Nephron progenitor cell (in vitro differentiated cells): Measurements from ENCODE around the gene CPZ.

Experiments used
- DNase-seq: peaks from one replicate; pipeline ENCODE4 v3.0.0; 2021
- H3K27ac Mint-ChIP-seq: 2 replicates; pipeline ENCODE4 v1.8.0; 2021; ENCODE audit warnings: mild to moderate bottlenecking, moderate library complexity, mixed read lengths
- H3K27me3 Mint-ChIP-seq: 2 replicates; pipeline ENCODE4 v1.8.0; 2021; ENCODE audit warnings: mild to moderate bottlenecking, low read depth, mixed read lengths; ENCODE audit not compliant: poor library complexity
- H3K36me3 Mint-ChIP-seq: 2 replicates; pipeline ENCODE4 v1.8.0; 2021; ENCODE audit warnings: low read depth, mixed read lengths
- H3K4me1 Mint-ChIP-seq: 2 replicates; pipeline ENCODE4 v1.8.0; 2021; ENCODE audit warnings: mixed read lengths
- H3K4me3 Mint-ChIP-seq: 2 replicates; pipeline ENCODE4 v1.8.0; 2021; ENCODE audit warnings: mild to moderate bottlenecking, moderate library complexity, mixed read lengths
- H3K9me3 Mint-ChIP-seq: 2 replicates; pipeline ENCODE4 v1.8.0; 2021; ENCODE audit warnings: mild to moderate bottlenecking, moderate library complexity, mixed read lengths
- TF ChIP-seq, protein P1 (sequence below): fragments of 200-600 bp; sonication (generic); IDR thresholded peaks from 2 replicates; pipeline ENCODE4 v1.5.0; 2021; ENCODE audit warnings: antibody characterized with exemption

Gene CPZ

DNA sequence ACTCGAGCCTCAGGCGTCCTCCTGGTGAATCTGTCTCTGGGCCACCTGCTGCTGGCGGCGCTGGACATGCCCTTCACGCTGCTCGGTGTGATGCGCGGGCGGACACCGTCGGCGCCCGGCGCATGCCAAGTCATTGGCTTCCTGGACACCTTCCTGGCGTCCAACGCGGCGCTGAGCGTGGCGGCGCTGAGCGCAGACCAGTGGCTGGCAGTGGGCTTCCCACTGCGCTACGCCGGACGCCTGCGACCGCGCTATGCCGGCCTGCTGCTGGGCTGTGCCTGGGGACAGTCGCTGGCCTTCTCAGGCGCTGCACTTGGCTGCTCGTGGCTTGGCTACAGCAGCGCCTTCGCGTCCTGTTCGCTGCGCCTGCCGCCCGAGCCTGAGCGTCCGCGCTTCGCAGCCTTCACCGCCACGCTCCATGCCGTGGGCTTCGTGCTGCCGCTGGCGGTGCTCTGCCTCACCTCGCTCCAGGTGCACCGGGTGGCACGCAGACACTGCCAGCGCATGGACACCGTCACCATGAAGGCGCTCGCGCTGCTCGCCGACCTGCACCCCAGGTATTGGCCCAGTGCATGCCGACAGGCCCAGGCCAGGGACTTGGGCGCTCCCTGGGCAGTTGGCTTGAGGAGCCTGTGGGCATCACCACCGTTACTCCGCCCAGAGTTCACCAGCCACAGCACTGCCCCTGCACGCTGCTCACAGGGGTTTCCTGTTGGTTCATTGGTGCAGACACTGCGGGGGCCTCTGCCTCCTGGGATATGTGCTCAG is 11.3 kb upstream of the CPZ start:
- TF ChIP-seq, protein P1, sequence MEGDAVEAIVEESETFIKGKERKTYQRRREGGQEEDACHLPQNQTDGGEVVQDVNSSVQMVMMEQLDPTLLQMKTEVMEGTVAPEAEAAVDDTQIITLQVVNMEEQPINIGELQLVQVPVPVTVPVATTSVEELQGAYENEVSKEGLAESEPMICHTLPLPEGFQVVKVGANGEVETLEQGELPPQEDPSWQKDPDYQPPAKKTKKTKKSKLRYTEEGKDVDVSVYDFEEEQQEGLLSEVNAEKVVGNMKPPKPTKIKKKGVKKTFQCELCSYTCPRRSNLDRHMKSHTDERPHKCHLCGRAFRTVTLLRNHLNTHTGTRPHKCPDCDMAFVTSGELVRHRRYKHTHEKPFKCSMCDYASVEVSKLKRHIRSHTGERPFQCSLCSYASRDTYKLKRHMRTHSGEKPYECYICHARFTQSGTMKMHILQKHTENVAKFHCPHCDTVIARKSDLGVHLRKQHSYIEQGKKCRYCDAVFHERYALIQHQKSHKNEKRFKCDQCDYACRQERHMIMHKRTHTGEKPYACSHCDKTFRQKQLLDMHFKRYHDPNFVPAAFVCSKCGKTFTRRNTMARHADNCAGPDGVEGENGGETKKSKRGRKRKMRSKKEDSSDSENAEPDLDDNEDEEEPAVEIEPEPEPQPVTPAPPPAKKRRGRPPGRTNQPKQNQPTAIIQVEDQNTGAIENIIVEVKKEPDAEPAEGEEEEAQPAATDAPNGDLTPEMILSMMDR = no peak
- Mint-ChIP-seq H3K36me3 (no peaks in the 10 kb centered on the region), H3K27me3 (peaks cover 94% of the 10 kb centered on the region), H3K4me3 (no peak overlapping the region), H3K9me3 (no peaks in the 10 kb centered on the region), H3K4me1 (peaks cover 2% of the 10 kb centered on the region), H3K27ac (no peak overlapping the region)
- no peak for DNase-seq

DNA sequence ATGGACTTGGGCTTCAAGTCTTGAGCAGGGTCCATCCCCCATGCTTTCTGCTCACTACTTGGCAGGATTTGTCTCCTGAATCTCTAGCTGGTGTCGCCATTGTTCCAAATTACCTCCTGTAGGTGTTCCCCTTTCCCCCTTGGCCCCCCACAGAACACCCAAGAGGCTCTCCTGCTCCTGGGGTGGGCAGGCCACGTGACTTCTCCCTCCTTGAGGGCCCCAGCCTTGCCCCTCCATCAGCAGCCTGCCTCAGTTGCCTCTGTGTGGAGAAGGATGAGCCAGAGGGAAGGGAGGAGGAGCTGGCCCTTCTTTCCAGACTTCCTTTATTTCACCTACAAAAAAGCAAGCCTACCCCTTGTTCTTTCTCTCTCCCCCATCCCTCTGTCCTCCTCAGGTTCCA is 10.5 kb upstream of the CPZ start:
- H3K36me3 Mint-ChIP-seq = no peaks in the 10 kb centered on the region
- no peak overlapping the region for H3K27ac Mint-ChIP-seq
- peaks cover 5% of the 10 kb centered on the region for H3K4me1 Mint-ChIP-seq
- TF ChIP-seq, protein P1 = no peak
- H3K4me3 Mint-ChIP-seq = no peak overlapping the region
- H3K9me3 Mint-ChIP-seq = no peaks in the 10 kb centered on the region
- H3K27me3 Mint-ChIP-seq = peaks cover 94% of the 10 kb centered on the region
- no peak for DNase-seq

DNA sequence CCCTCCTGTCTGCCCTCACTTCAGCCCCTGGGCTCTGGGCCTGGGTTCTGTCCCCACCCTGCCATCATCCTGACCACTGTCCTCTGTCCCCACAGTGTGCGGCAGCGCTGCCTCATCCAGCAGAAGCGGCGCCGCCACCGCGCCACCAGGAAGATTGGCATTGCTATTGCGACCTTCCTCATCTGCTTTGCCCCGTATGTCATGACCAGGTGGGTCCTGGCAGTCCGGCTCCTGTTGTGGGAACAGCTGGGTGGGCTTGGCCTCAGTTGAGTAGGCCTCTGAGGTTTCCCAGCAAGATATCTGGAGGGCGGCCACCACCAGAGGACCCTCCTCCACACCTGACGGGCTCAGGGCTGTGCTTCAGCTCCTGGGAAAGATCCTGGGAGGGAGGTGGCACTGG is 10.1 kb upstream of the CPZ start:
- H3K4me3 Mint-ChIP-seq = no peak overlapping the region
- H3K27ac Mint-ChIP-seq = no peak overlapping the region
- H3K4me1 Mint-ChIP-seq = peaks cover 5% of the 10 kb centered on the region
- TF ChIP-seq, protein P1 = no peak
- H3K27me3 Mint-ChIP-seq = peaks cover 94% of the 10 kb centered on the region
- no peaks in the 10 kb centered on the region for H3K9me3 Mint-ChIP-seq
- DNase-seq = no peak
- no peaks in the 10 kb centered on the region for H3K36me3 Mint-ChIP-seq

DNA sequence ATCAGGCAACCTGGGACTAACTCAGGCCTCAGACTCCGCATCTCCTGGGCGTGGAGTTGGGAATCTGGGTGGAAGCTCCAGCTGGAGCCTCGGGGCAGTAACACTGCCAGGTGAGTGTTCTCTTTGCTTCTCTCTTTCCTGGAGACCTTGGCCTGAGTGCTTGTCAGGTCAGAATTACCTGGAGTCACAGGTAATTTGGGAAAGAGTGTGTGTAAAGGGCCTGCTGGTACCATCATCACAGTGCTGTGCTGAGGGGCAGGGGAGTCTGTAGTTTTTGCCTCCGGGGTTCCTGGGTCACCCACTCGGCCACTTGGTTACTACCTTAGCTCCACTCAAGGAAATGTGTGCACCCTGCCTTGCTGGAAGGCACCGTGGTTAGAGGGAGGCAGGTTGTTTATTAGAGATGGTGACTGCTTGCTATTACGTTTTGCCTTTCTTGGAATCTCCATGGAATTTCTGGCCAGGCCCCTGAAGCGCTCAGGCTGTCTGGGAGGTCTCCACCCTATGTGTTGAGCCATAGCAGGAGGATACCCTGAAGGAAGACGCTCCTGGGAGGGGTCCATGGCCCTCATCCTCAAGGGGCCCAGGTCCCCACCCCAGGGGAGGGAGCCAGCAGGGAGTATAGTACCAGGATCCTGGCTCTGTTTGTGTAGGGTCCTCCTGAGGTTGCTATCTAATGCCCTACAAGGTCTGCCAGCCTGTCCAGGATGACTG is 9.5 kb upstream of the CPZ start:
- H3K4me3 Mint-ChIP-seq = no peak overlapping the region
- no peaks in the 10 kb centered on the region for H3K9me3 Mint-ChIP-seq
- no peak for DNase-seq
- no peak overlapping the region for H3K27ac Mint-ChIP-seq
- H3K27me3 Mint-ChIP-seq = peaks cover 93% of the 10 kb centered on the region
- TF ChIP-seq, protein P1 = no peak
- H3K36me3 Mint-ChIP-seq = no peaks in the 10 kb centered on the region
- peaks cover 5% of the 10 kb centered on the region for H3K4me1 Mint-ChIP-seq

DNA sequence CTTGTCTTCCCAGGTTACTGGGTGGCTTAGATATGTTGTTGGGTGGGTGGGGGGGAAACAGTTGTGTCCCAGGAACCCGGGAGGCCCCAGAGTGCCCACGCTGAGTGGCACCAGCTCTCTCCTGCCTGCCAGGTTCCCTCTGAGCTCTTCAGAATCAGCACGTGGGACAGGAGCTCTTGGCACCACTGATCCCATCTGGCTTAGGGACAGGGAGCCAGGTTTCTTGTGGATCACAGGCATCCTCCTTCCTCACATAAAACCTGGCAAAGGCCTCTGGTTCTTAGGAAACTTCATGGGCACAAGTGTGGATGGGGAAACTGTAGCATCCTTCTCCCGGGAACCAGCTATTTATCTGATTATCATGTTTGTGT is 8.9 kb upstream of the CPZ start:
- DNase-seq = no peak
- no peak overlapping the region for H3K27ac Mint-ChIP-seq
- TF ChIP-seq, protein P1 = no peak
- peaks cover 5% of the 10 kb centered on the region for H3K4me1 Mint-ChIP-seq
- no peaks in the 10 kb centered on the region for H3K36me3 Mint-ChIP-seq
- H3K27me3 Mint-ChIP-seq = peaks cover 93% of the 10 kb centered on the region
- no peaks in the 10 kb centered on the region for H3K9me3 Mint-ChIP-seq
- H3K4me3 Mint-ChIP-seq = no peak overlapping the region
